PC-9 (cell line): ENCODE measurements around the gene ADAMTS8. TPM values are rescaled to one million over a fixed set of nuclear protein-coding genes. Genes with fewer than 3 reads are reported as not detected.

Source experiments
- BruUV-seq: library from RNA; stranded (reverse); fragments of 400-500 nt; replicated peaks from 2 replicates; lab custom pipeline; 2021; lab: Mats Ljungman, UMichigan
- CTCF ChIA-PET: fragments of 300-600 bp; sonication (Branson Sonifier 250); formaldehyde crosslinking; loops from one replicate; lab custom pipeline; 2022; ENCODE audit warnings: antibody characterized with exemption; lab: Charles Lee
- POLR2A ChIA-PET: fragments of 300-600 bp; sonication (Branson Sonifier 250); formaldehyde crosslinking; loops from one replicate; lab custom pipeline; 2022; ENCODE audit warnings: antibody characterized with exemption; ENCODE audit not compliant: unreplicated experiment; lab: Charles Lee
- DNase-seq, 2 experiments: peaks; one replicate each; pipeline versions ENCODE4 v3.0.0 to v3.0.0-alpha.2; 2015 to 2022; ENCODE audit warnings: mixed read lengths in 1 of 2
- H2AFZ ChIP-seq: fragments of 200-600 bp; sonication (generic); 2 replicates; pipeline ENCODE4 v1.8.1; 2017; ENCODE audit warnings: antibody characterized with exemption
- H3F3A ChIP-seq: fragments of 200-600 bp; sonication (generic); 2 replicates; pipeline ENCODE4 v1.8.1; 2017; ENCODE audit warnings: antibody characterized with exemption, mild to moderate bottlenecking, low read depth; ENCODE audit not compliant: insufficient read depth
- H3K27ac ChIP-seq: fragments of 200-600 bp; sonication (generic); 2 replicates; pipeline ENCODE4 v1.6.1; 2016; ENCODE audit warnings: mixed run types
- H3K27me3 ChIP-seq: fragments of 200-600 bp; sonication (generic); 2 replicates; pipeline ENCODE4 v1.6.1; 2016; ENCODE audit warnings: low read depth, mixed run types; ENCODE audit not compliant: insufficient read depth
- H3K36me3 ChIP-seq: fragments of 200-600 bp; sonication (generic); 2 replicates; pipeline ENCODE4 v1.6.1; 2016; ENCODE audit warnings: low read depth, mixed run types
- H3K4me1 ChIP-seq: fragments of 200-600 bp; sonication (generic); replicated peaks from 2 replicates; pipeline ENCODE4 v1.6.1; 2016; ENCODE audit warnings: mixed run types; ENCODE audit not compliant: insufficient read depth
- H3K4me2 ChIP-seq: fragments of 200-600 bp; sonication (generic); 2 replicates; pipeline ENCODE4 v1.6.1; 2017; ENCODE audit warnings: mixed run types
- H3K4me3 ChIP-seq: fragments of 200-600 bp; sonication (generic); 2 replicates; pipeline ENCODE4 v1.6.1; 2016; ENCODE audit warnings: mixed run types
- H3K79me2 ChIP-seq: fragments of 200-600 bp; sonication (generic); 2 replicates; pipeline ENCODE4 v1.6.1; 2017; ENCODE audit warnings: low read depth, mixed run types
- H3K9me2 ChIP-seq: fragments of 200-600 bp; sonication (generic); 2 replicates; pipeline ENCODE4 v1.8.1; 2017; ENCODE audit warnings: mild to moderate bottlenecking; ENCODE audit not compliant: insufficient read depth
- H3K9me3 ChIP-seq: fragments of 200-600 bp; sonication (generic); 2 replicates; pipeline ENCODE4 v1.8.1; 2016; ENCODE audit warnings: low read depth; ENCODE audit not compliant: insufficient read depth
- H4K20me1 ChIP-seq: fragments of 200-600 bp; sonication (generic); 2 replicates; pipeline ENCODE4 v1.8.1; 2017; ENCODE audit not compliant: insufficient read depth
- CTCF ChIP-seq: fragments of 200-600 bp; sonication (generic); conservative IDR thresholded peaks from 2 replicates; pipeline ENCODE4 v1.6.1; 2017; ENCODE audit warnings: mixed run types, antibody characterized with exemption, mild to moderate bottlenecking, moderate library complexity
- EZH2 ChIP-seq: fragments of 200-600 bp; sonication (generic); IDR thresholded peaks from 2 replicates; pipeline ENCODE4 v1.8.0; 2017; ENCODE audit warnings: antibody characterized with exemption, low read depth
- intact Hi-C: fragments of 100-400 bp; cut with micrococcal nuclease; formaldehyde crosslinking; loops from one replicate; pipeline ENCODE4 v1.10.0; 2022; ENCODE audit not compliant: unreplicated experiment
- total RNA-seq: library from RNA; stranded (reverse); gene quantifications from 2 replicates; pipeline ENCODE4 v1.2.3, GENCODE V29; 2021

The ADAMTS8 gene
- total RNA-seq, 1 experiment from 2014 or later, result not detected

GRCh38 chr11:130424613-130425140, 3.7 kb downstream of the ADAMTS8 start:
- BruUV-seq, result no TSS peak
- POLR2A ChIA-PET, result no interaction called here
- H3K4me2 ChIP-seq, result no peak overlapping the region
- H3K4me1 ChIP-seq, result no peaks in the 10 kb centered on the region
- H3K9me2 ChIP-seq, result no peaks in the 10 kb centered on the region
- H3K27ac ChIP-seq, result no peak overlapping the region
- no peaks in the 10 kb centered on the region for H3K79me2 ChIP-seq
- H3K9me3 ChIP-seq, result no peaks in the 10 kb centered on the region
- peaks cover 89% of the 10 kb centered on the region for H3K27me3 ChIP-seq
- no peak overlapping the region for H2AFZ ChIP-seq
- no peak overlapping the region for H3K4me3 ChIP-seq
- CTCF ChIA-PET, result no interaction called here
- intact Hi-C loops, result no loop called here
- H4K20me1 ChIP-seq, result no peaks in the 10 kb centered on the region
- H3F3A ChIP-seq, result no peaks in the 10 kb centered on the region; the same call in 1 of the 2 replicates
- DNase-seq, result peak in 1 of 2 experiments; percentile 6
- TF ChIP-seq EZH2 (no peak), CTCF (no peak)
- H3K36me3 ChIP-seq, result no peaks in the 10 kb centered on the region

- H3K4me3 ChIP-seq, result no peak overlapping the region
- BruUV-seq, result no TSS peak
- TF ChIP-seq EZH2, result no peak
- TF ChIP-seq CTCF, result no peak
- no peaks in the 10 kb centered on the region for H4K20me1 ChIP-seq
- no peaks in the 10 kb centered on the region for H3K4me1 ChIP-seq
- peak in 1 of 2 experiments; percentile 11 for DNase-seq
- CTCF ChIA-PET, result no interaction called here
- POLR2A ChIA-PET, result no interaction called here
- intact Hi-C loops, result no loop called here
- H3K4me2 ChIP-seq, result no peak overlapping the region
- no peaks in the 10 kb centered on the region for H3K36me3 ChIP-seq
- H2AFZ ChIP-seq, result no peak overlapping the region
- no peaks in the 10 kb centered on the region for H3K9me2 ChIP-seq
- no peaks in the 10 kb centered on the region for H3K79me2 ChIP-seq
- peaks cover 89% of the 10 kb centered on the region for H3K27me3 ChIP-seq
- H3K27ac ChIP-seq, result no peak overlapping the region
- H3F3A ChIP-seq, result no peaks in the 10 kb centered on the region
- H3K9me3 ChIP-seq, result no peaks in the 10 kb centered on the region
Measured at GRCh38 chr11:130423541-130424142, 4.8 kb downstream of the ADAMTS8 start.

DNA sequence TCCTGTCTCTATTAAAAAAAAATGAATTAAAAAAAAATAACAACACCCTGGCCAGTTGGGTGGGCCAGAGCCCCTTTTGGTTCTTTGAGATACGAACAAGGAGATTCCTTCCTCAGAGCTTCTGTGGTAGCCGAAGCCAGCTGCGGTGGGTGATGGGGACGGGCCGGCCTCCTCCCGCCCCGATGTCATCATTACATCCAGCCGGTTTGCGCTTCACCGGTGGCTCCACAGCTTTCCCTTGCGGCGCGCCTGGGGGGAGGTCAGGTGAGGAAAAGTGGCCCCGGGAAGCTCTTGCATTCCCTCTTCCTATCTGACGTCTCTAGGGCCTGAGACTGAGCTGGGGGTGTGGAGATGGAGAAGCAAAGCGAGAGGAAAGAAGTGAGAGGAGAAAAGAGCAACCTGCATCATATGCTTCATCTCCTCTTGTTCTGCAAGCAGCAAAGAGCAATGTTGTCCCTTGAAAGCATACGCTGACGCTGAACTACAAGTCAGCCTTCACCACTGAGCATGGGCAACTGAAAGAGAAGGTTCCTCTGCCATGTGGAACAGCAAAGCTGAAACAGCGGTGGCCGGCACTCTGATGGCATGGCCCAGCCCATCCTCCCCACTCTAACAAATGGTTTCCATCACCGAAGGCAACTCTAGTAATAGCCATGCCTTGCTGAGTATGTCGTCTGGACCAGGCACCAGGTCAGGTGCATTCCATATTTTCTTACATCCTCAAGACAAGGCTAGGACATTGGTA, 6.0 kb downstream of the ADAMTS8 start:
- Histone ChIP-seq H3K79me2 (no peaks in the 10 kb centered on the region), H3K27me3 (peaks cover 95% of the 10 kb centered on the region), H3K36me3 (no peaks in the 10 kb centered on the region), H3K9me2 (no peaks in the 10 kb centered on the region), H3K4me2 (no peak overlapping the region), H3K9me3 (no peaks in the 10 kb centered on the region), H3F3A (no peaks in the 10 kb centered on the region), H3K4me1 (no peaks in the 10 kb centered on the region), H3K27ac (no peak overlapping the region), H2AFZ (no peak overlapping the region), H3K4me3 (no peak overlapping the region), H4K20me1 (no peaks in the 10 kb centered on the region)
- ChIA-PET CTCF (no interaction called here), POLR2A (no interaction called here)
- intact Hi-C loops, result no loop called here
- TF ChIP-seq EZH2 (no peak), CTCF (no peak)
- DNase-seq, result peak in 1 of 2 experiments; percentile 27
- no TSS peak for BruUV-seq
